ENCODE results near the gene CNGB1.
A peak's percentile ranks its signal among the peaks of the same experiment; 100 is the strongest.

Gene CNGB1

GRCh38 chr16:57894390-57895080 lies 76.4 kb downstream of the CNGB1 start:
- Histone ChIP-seq H3K9me3 (no peaks in the 10 kb centered on the region), H3K36me3 (no peaks in the 10 kb centered on the region), H3K27ac (peak overlapping the region; percentile 92), H3K27me3 (no peaks in the 10 kb centered on the region), H3K4me3 (ENCODE audit: low read depth in 1 of 2, low read length in 1 of 2) (peak overlapping the region; percentile 15 to 45), H3K4me1 (ENCODE audit: control insufficient read depth in 1 of 2, insufficient read depth in 1 of 2, low read depth in 1 of 2, low read length in 1 of 2) (peaks cover 33 to 61% of the 10 kb centered on the region in 2 experiments)
- TF ChIP-seq CTCF (IDR thresholded peaks at IDR 0.05), result no peak

GRCh38 chr16:57893559-57894389 lies 77.2 kb downstream of the CNGB1 start:
- H3K4me3 ChIP-seq (ENCODE audit: low read depth in 1 of 2, low read length in 1 of 2), result peak overlapping the region; percentile 45 to 60
- peaks cover 33 to 63% of the 10 kb centered on the region in 2 experiments for H3K4me1 ChIP-seq (ENCODE audit: control insufficient read depth in 1 of 2, insufficient read depth in 1 of 2, low read depth in 1 of 2, low read length in 1 of 2)
- TF ChIP-seq CTCF (IDR thresholded peaks at IDR 0.05), result peak; percentile 28
- no peaks in the 10 kb centered on the region for H3K9me3 ChIP-seq
- peak overlapping the region; percentile 92 for H3K27ac ChIP-seq
- no peaks in the 10 kb centered on the region for H3K36me3 ChIP-seq
- H3K27me3 ChIP-seq, result no peaks in the 10 kb centered on the region

- Histone ChIP-seq H3K27ac (peak overlapping the region; percentile 92), H3K9me3 (no peaks in the 10 kb centered on the region), H3K4me3 (ENCODE audit: low read depth in 1 of 2, low read length in 1 of 2) (peak overlapping the region; percentile 45 to 60), H3K4me1 (ENCODE audit: control insufficient read depth in 1 of 2, insufficient read depth in 1 of 2, low read depth in 1 of 2, low read length in 1 of 2) (peaks cover 33 to 63% of the 10 kb centered on the region in 2 experiments), H3K27me3 (no peaks in the 10 kb centered on the region), H3K36me3 (no peaks in the 10 kb centered on the region)
- TF ChIP-seq CTCF (IDR thresholded peaks at IDR 0.05), result no peak
These were observed 77.7 kb downstream of the CNGB1 start for GRCh38 chr16:57893217-57893558.

GRCh38 chr16:57892447-57893096 lies 78.4 kb downstream of the CNGB1 start:
- Histone ChIP-seq H3K27ac (peak overlapping the region; percentile 92), H3K27me3 (no peaks in the 10 kb centered on the region), H3K9me3 (no peaks in the 10 kb centered on the region), H3K36me3 (no peaks in the 10 kb centered on the region), H3K4me1 (ENCODE audit: control insufficient read depth in 1 of 2, insufficient read depth in 1 of 2, low read depth in 1 of 2, low read length in 1 of 2) (peaks cover 33 to 63% of the 10 kb centered on the region in 2 experiments), H3K4me3 (ENCODE audit: low read depth in 1 of 2, low read length in 1 of 2) (peak overlapping the region; percentile 45 to 60)
- no peak for TF ChIP-seq CTCF (IDR thresholded peaks at IDR 0.05)

GRCh38 chr16:57892041-57892440 lies 78.9 kb downstream of the CNGB1 start:
- Histone ChIP-seq H3K27ac (peak overlapping the region; percentile 92), H3K4me1 (ENCODE audit: control insufficient read depth in 1 of 2, insufficient read depth in 1 of 2, low read depth in 1 of 2, low read length in 1 of 2) (peaks cover 33 to 63% of the 10 kb centered on the region in 2 experiments), H3K36me3 (no peaks in the 10 kb centered on the region), H3K4me3 (ENCODE audit: low read depth in 1 of 2, low read length in 1 of 2) (peak overlapping the region in 1 of 2 experiments; percentile 60), H3K9me3 (no peaks in the 10 kb centered on the region), H3K27me3 (no peaks in the 10 kb centered on the region)
- no peak for TF ChIP-seq CTCF (IDR thresholded peaks at IDR 0.05)
